HCT116 (cell line): ENCODE results near the gene PRKG1. TPM values are rescaled to one million over a fixed set of nuclear protein-coding genes. Genes with fewer than 3 reads are reported as not detected.

Experiments used
- ATAC-seq: fragments of 200-7000 bp; cut with Tn5 transposase; 2 replicates; pipeline ENCODE4 v1.9.1; 2020; ENCODE audit warnings: mild to moderate bottlenecking, moderate library complexity
- BruUV-seq: library from RNA; stranded (reverse); fragments of 400-500 nt; replicated peaks from 2 replicates; lab custom pipeline; 2021; lab: Mats Ljungman, UMichigan
- CTCF ChIA-PET: fragments of 300-600 bp; sonication (Branson Sonifier 250); formaldehyde crosslinking; loops from one replicate; lab custom pipeline; 2021; ENCODE audit warnings: antibody characterized with exemption; lab: Charles Lee
- POLR2A ChIA-PET: fragments of 300-600, 350-600 bp; sonication (Branson Sonifier 250); formaldehyde crosslinking; loops from one replicate; lab custom pipeline; 2021; ENCODE audit warnings: antibody characterized with exemption; lab: Charles Lee
- RAD21 ChIA-PET, 2 experiments: fragments of 300-600 bp; sonication (Branson Sonifier 250); formaldehyde crosslinking; loops; one replicate each; lab custom pipeline; 2023; ENCODE audit warnings: low total read pairs in 2 of 2; ENCODE audit not compliant: uncharacterized antibody in 2 of 2, unreplicated experiment in 2 of 2, low non-redundant PET in 1 of 2; lab: Charles Lee
- DNase-seq: peaks from one replicate; pipeline ENCODE4 v3.0.0-alpha.2; 2010; ENCODE audit warnings: low read depth, low spot score
- H2AFZ ChIP-seq: fragments of 200-600 bp; shearing (Covaris generic), sonication (generic); 2 replicates; pipeline ENCODE4 v1.6.1; 2017; ENCODE audit warnings: low read depth, mixed run types, mixed read lengths, antibody characterized with exemption, low read length; ENCODE audit not compliant: poor library complexity, severe bottlenecking
- H3K27ac ChIP-seq: 2 replicates; pipeline ENCODE4 v1.5.1; 2012; ENCODE audit warnings: low read depth, low read length
- H3K27me3 ChIP-seq: fragments of 200-600 bp; sonication (generic); 2 replicates; pipeline ENCODE4 v1.6.1; 2016; ENCODE audit warnings: mixed run types, low read length, mixed read lengths; ENCODE audit not compliant: insufficient read depth
- H3K36me3 ChIP-seq, 2 experiments: fragments of 200-500 bp in 1 of 2; fragments of 200-600 bp in 1 of 2; sonication (Bioruptor generic) in 1 of 2; sonication (generic) in 1 of 2; 2 replicates each; pipeline versions ENCODE4 v1.5.1 to v1.6.1; 2014 to 2016; ENCODE audit warnings: low read length in 2 of 2, inconsistent platforms in 1 of 2, mixed read lengths in 1 of 2, mixed run types in 1 of 2; ENCODE audit not compliant: insufficient read depth in 2 of 2, control insufficient read depth in 1 of 2
- H3K4me1 ChIP-seq, 2 experiments: fragments of 200-600 bp in 1 of 2; sonication (generic) in 1 of 2; 2 replicates each; pipeline versions ENCODE4 v1.5.1 to v1.6.1; 2012 to 2017; ENCODE audit warnings: low read length in 2 of 2, inconsistent platforms in 1 of 2, mild to moderate bottlenecking in 1 of 2, mixed read lengths in 1 of 2, mixed run types in 1 of 2, moderate library complexity in 1 of 2; ENCODE audit not compliant: insufficient read depth in 2 of 2, control insufficient read depth in 1 of 2
- H3K4me2 ChIP-seq: fragments of 200-600 bp; sonication (generic); 2 replicates; pipeline ENCODE4 v1.6.1; 2017; ENCODE audit warnings: mixed run types, low read length, mixed read lengths
- H3K4me3 ChIP-seq, 2 experiments: fragments of 200-600 bp in 1 of 2; sonication (generic) in 1 of 2; replicated peaks in 1 of 2; 2 replicates each; pipeline ENCODE4 v1.5.1; 2011 to 2016; ENCODE audit warnings: low read length in 2 of 2, control low read depth in 1 of 2, low read depth in 1 of 2, mild to moderate bottlenecking in 1 of 2, mixed read lengths in 1 of 2, mixed run types in 1 of 2
- H3K79me2 ChIP-seq: fragments of 200-600 bp; sonication (generic); 2 replicates; pipeline ENCODE4 v1.6.1; 2017; ENCODE audit warnings: mild to moderate bottlenecking, mixed run types, low read length, moderate library complexity, mixed read lengths; ENCODE audit not compliant: insufficient read depth
- H3K9ac ChIP-seq: fragments of 200-600 bp; sonication (generic); 2 replicates; pipeline ENCODE4 v1.6.1; 2016; ENCODE audit warnings: low read length, mixed read lengths
- H3K9me2 ChIP-seq: fragments of 200-600 bp; sonication (generic), shearing (Covaris generic); 2 replicates; pipeline ENCODE4 v1.6.1; 2017; ENCODE audit warnings: mixed run types, mild to moderate bottlenecking, moderate library complexity; ENCODE audit not compliant: insufficient read depth
- H3K9me3 ChIP-seq, 2 experiments: fragments of 200-500 bp in 1 of 2; fragments of 200-600 bp in 1 of 2; sonication (Bioruptor generic) in 1 of 2; sonication (generic) in 1 of 2; 2 replicates each; pipeline ENCODE4 v1.6.1; 2014 to 2017; ENCODE audit warnings: low read length in 2 of 2, mixed read lengths in 2 of 2, inconsistent platforms in 1 of 2, low read depth in 1 of 2, mild to moderate bottlenecking in 1 of 2, mixed run types in 1 of 2, moderate library complexity in 1 of 2; ENCODE audit not compliant: control insufficient read depth in 1 of 2, insufficient read depth in 1 of 2
- H4K20me1 ChIP-seq: fragments of 200-600 bp; sonication (generic), shearing (Covaris generic); 2 replicates; pipeline ENCODE4 v1.6.1; 2017; ENCODE audit warnings: mixed run types, mild to moderate bottlenecking, moderate library complexity; ENCODE audit not compliant: insufficient read depth
- ATF3 ChIP-seq: IDR thresholded peaks from 2 replicates; pipeline ENCODE4 v1.6.1; 2012
- CBX3 ChIP-seq: IDR thresholded peaks from 2 replicates; pipeline ENCODE4 v1.6.1; 2012; ENCODE audit warnings: low read depth
- CEBPB ChIP-seq: IDR thresholded peaks from 2 replicates; pipeline ENCODE4 v1.6.1; 2012; ENCODE audit warnings: low read depth
- EGR1 ChIP-seq: IDR thresholded peaks from 2 replicates; pipeline ENCODE4 v1.6.1; 2012; ENCODE audit warnings: low read depth
- ELF1 ChIP-seq: IDR thresholded peaks from 2 replicates; pipeline ENCODE4 v1.6.1; 2012; ENCODE audit warnings: low read depth, borderline replicate concordance
- EZH2 ChIP-seq: fragments of 200-600 bp; sonication (generic); IDR thresholded peaks from 2 replicates; pipeline ENCODE4 v1.6.1; 2017; ENCODE audit warnings: antibody characterized with exemption, mixed run types
- EZH2phosphoT487 ChIP-seq: fragments of 200-600 bp; IDR thresholded peaks from 2 replicates; pipeline ENCODE4 v1.6.1; 2018; ENCODE audit warnings: antibody characterized with exemption, borderline replicate concordance
- JUND ChIP-seq: IDR thresholded peaks from 2 replicates; pipeline ENCODE4 v1.6.1; 2012
- POLR2A ChIP-seq: IDR thresholded peaks from 2 replicates; pipeline ENCODE4 v1.7.0; 2011; ENCODE audit warnings: borderline replicate concordance; ENCODE audit not compliant: insufficient read depth, insufficient read length; ENCODE audit errors: extremely low read depth
- RAD21 ChIP-seq: IDR thresholded peaks from 2 replicates; pipeline ENCODE4 v1.6.1; 2012; ENCODE audit warnings: low read depth, mild to moderate bottlenecking
- SRF ChIP-seq: IDR thresholded peaks from 2 replicates; pipeline ENCODE4 v1.6.1; 2012; ENCODE audit warnings: low read depth
- TCF7L2 ChIP-seq: IDR thresholded peaks from 2 replicates; pipeline ENCODE4 v1.7.0; 2011; ENCODE audit warnings: borderline replicate concordance, inconsistent platforms; ENCODE audit not compliant: insufficient read depth, insufficient read length; ENCODE audit errors: extremely low read depth
- YY1 ChIP-seq: IDR thresholded peaks from 2 replicates; pipeline ENCODE4 v1.6.1; 2011; ENCODE audit warnings: low read length, low read depth, moderate library complexity, mild to moderate bottlenecking; ENCODE audit not compliant: insufficient replicate concordance; ENCODE audit errors: extremely low read depth
- ZFX ChIP-seq: fragments of 450-650 bp; IDR thresholded peaks from 2 replicates; pipeline ENCODE4 v1.6.1; 2017
- ZNF274 ChIP-seq: fragments of 200-500 bp; sonication (Bioruptor generic); IDR thresholded peaks from 2 replicates; pipeline ENCODE4 v1.6.1; 2014; ENCODE audit warnings: mild to moderate bottlenecking, low read depth, low read length, inconsistent platforms
- intact Hi-C: fragments of 100-400 bp; cut with micrococcal nuclease; formaldehyde crosslinking; loops from 2 replicates; pipeline ENCODE4 v1.10.0; 2022
- total RNA-seq: library from RNA; stranded (reverse); gene quantifications from one replicate; pipeline ENCODE4 v1.2.1, GENCODE V29; 2021; ENCODE audit not compliant: unreplicated experiment
- TF ChIP-seq, protein P1 (sequence below): IDR thresholded peaks from 2 replicates; pipeline ENCODE4 v1.6.1; 2011; ENCODE audit warnings: mild to moderate bottlenecking, low read length, moderate library complexity; ENCODE audit not compliant: insufficient replicate concordance; ENCODE audit errors: extremely low read depth

Gene PRKG1
- total RNA-seq, 1 experiment from 2014 or later: 1.4 TPM

- no peak overlapping the region for H3K27ac ChIP-seq
- H3K9me2 ChIP-seq: no peaks in the 10 kb centered on the region
- H3K27me3 ChIP-seq: peaks cover 6% of the 10 kb centered on the region; the same call in 1 of the 2 replicates
- no peaks in the 10 kb centered on the region for H3K9me3 ChIP-seq
- no peak for DNase-seq
- H2AFZ ChIP-seq: no peak overlapping the region
- no peak for ATAC-seq
- no peaks in the 10 kb centered on the region for H3K36me3 ChIP-seq
- H3K4me3 ChIP-seq: no peak overlapping the region
- no peaks in the 10 kb centered on the region for H3K79me2 ChIP-seq
- TF ChIP-seq ZFX (no peak), EZH2phosphoT487 (no peak)
- TF ChIP-seq, protein P1, sequence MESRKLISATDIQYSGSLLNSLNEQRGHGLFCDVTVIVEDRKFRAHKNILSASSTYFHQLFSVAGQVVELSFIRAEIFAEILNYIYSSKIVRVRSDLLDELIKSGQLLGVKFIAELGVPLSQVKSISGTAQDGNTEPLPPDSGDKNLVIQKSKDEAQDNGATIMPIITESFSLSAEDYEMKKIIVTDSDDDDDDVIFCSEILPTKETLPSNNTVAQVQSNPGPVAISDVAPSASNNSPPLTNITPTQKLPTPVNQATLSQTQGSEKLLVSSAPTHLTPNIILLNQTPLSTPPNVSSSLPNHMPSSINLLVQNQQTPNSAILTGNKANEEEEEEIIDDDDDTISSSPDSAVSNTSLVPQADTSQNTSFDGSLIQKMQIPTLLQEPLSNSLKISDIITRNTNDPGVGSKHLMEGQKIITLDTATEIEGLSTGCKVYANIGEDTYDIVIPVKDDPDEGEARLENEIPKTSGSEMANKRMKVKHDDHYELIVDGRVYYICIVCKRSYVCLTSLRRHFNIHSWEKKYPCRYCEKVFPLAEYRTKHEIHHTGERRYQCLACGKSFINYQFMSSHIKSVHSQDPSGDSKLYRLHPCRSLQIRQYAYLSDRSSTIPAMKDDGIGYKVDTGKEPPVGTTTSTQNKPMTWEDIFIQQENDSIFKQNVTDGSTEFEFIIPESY: no peak
- no peaks in the 10 kb centered on the region for H3K4me1 ChIP-seq
- CTCF ChIA-PET: no interaction called here
- no TSS peak for BruUV-seq
- RAD21 ChIA-PET: no interaction called here
- no peak overlapping the region for H3K4me2 ChIP-seq
- no peaks in the 10 kb centered on the region for H4K20me1 ChIP-seq
- intact Hi-C loops: no loop called here
- no peak overlapping the region for H3K9ac ChIP-seq
- POLR2A ChIA-PET: no interaction called here
Observed at GRCh38 chr10:51743146-51743545, 668.9 kb downstream of the PRKG1 start.

DNA sequence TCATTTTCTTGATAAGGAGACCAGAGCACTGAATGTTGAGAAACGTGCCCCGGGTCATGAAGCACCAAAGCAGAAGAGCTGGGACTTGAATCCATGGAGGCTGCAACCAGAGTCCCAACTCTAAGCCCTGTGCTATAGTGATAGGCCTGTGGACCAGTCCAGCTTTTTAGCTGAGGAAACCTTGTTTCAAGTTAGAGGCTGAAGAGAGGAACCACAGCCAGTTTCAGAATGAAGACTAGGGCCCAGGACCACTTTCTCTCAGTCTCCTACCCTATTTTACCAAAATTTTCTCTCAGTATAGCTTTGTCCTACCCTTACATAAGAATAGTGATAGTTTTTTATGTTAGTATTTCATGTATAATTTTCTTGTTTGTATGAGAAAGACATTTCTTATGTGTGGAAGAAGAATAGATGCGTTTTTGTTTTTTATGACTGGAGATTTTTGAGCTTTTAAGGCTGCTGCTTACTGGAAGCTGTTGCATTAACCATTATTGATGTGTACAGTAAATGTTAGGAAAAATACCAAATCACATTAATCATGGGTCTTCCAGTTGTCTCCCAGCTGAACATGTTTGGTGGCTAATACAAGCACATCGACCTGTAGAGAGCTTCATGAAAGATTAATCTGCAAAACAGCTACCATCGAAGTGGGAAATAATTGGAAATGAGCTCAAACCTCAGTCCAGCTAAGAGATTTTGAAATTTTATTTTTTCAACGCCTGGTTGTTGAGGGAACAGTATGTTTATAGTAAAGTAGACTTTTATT is 670.1 kb downstream of the PRKG1 start:
- H3K9me3 ChIP-seq: no peaks in the 10 kb centered on the region
- H3K27ac ChIP-seq: no peak overlapping the region
- POLR2A ChIA-PET: interaction anchor here (0.6 kb wide), 1 partner anchor 73 kb away, joined by 3 read pairs; no protein-coding TSS in a partner anchor
- DNase-seq (no peak), ATAC-seq (no peak)
- no peaks in the 10 kb centered on the region for H3K36me3 ChIP-seq
- no peaks in the 10 kb centered on the region for H3K79me2 ChIP-seq
- H3K9me2 ChIP-seq: no peaks in the 10 kb centered on the region
- no peak overlapping the region for H3K9ac ChIP-seq
- H3K27me3 ChIP-seq: 0 out of 2 replicates have a peak, but pooled peaks cover 6% of the 10 kb centered on the region
- no TSS peak for BruUV-seq
- RAD21 ChIA-PET: no interaction called here
- no peak overlapping the region for H3K4me3 ChIP-seq
- CTCF ChIA-PET: no interaction called here
- no peak overlapping the region for H3K4me2 ChIP-seq
- no peak overlapping the region for H2AFZ ChIP-seq
- H4K20me1 ChIP-seq: no peaks in the 10 kb centered on the region
- intact Hi-C loops: no loop called here
- H3K4me1 ChIP-seq: no peaks in the 10 kb centered on the region
- no peak for TF ChIP-seq EZH2phosphoT487
- no peak for TF ChIP-seq CBX3
- no peak for TF ChIP-seq JUND
- TF ChIP-seq ATF3: no peak
- no peak for TF ChIP-seq ELF1
- TF ChIP-seq ZNF274: no peak
- TF ChIP-seq ZFX: no peak
- TF ChIP-seq EGR1: no peak
- TF ChIP-seq, protein P1: no peak
- no peak for TF ChIP-seq CEBPB
- TF ChIP-seq EZH2: no peak
- no peak for TF ChIP-seq POLR2A
- TF ChIP-seq RAD21: no peak
- TF ChIP-seq TCF7L2: no peak
- no peak for TF ChIP-seq SRF
- TF ChIP-seq YY1: no peak
